ENCODE measurements around the gene AUNIP. TPM values are rescaled to one million over a fixed set of nuclear protein-coding genes. Genes with fewer than 3 reads are reported as not detected.

AUNIP gene
- total and polyA plus RNA-seq, 2 donors (not counting 3 experiments of a cell fraction or from before 2014, with no cell fraction given), result 1.8 to 4.5 TPM

DNA sequence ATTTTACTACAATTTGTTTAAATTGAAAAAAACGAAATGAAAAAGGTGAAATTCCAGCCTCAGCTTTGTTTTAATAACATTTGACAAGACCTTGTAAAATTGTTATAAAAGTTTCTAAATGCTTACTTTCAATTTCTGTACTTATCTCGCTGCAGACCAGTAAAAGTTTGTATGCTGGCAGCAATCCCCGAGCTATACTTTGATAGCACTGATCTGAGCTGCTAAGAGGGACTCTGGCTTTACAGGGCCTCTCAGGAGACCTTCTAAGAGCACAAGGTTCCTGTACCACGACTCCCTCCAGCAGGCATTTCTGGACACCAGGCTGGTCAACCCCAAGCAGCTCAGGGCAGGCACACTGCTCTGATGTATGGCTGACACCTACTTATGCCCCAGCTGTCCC lies 33.9 kb upstream of the AUNIP start:
- Histone ChIP-seq H2AFZ (ENCODE audit: low read depth, low read length) (no peak overlapping the region), H3K9me3 (replicated peaks; ENCODE audit: control insufficient read depth, insufficient read depth, low read length) (no peaks in the 10 kb centered on the region), H3K27me3 (ENCODE audit: control insufficient read depth in 2 of 2, insufficient read depth in 2 of 2, low read length in 2 of 2) (no peaks in the 10 kb centered on the region), H4K20me1 (replicated peaks; ENCODE audit: control insufficient read depth, extremely low read depth, insufficient read depth, low read length) (no peaks in the 10 kb centered on the region), H3K4me1 (ENCODE audit: control insufficient read depth, extremely low read depth, insufficient read depth, low read length) (peaks cover 12% of the 10 kb centered on the region), H3K9ac (replicated peaks; ENCODE audit: extremely low read depth, insufficient read depth, low read length) (no peak overlapping the region), H3K27ac (ENCODE audit: insufficient read depth, low read depth, low read length) (no peak overlapping the region), H3K36me3 (ENCODE audit: control insufficient read depth in 2 of 2, extremely low read depth in 1 of 2, insufficient read depth in 2 of 2, low read length in 2 of 2) (peaks cover 0 to 1% of the 10 kb centered on the region in 2 experiments), H3K4me2 (ENCODE audit: insufficient read depth, low read length) (no peak overlapping the region), H3K79me2 (ENCODE audit: control insufficient read depth, insufficient read depth, low read length) (no peaks in the 10 kb centered on the region), H3K4me3 (replicated peaks in 1 of 3; ENCODE audit: insufficient read depth in 1 of 3, low read depth in 1 of 3, low read length in 3 of 3) (no peak overlapping the region), H3K9me1 (replicated peaks; ENCODE audit: control insufficient read depth, extremely low read depth, insufficient read depth, low read length) (no peaks in the 10 kb centered on the region)
- intact Hi-C loops (cut with micrococcal nuclease), result no loop called here
- FAIRE-seq, result no peak
- TF ChIP-seq, protein P1, sequence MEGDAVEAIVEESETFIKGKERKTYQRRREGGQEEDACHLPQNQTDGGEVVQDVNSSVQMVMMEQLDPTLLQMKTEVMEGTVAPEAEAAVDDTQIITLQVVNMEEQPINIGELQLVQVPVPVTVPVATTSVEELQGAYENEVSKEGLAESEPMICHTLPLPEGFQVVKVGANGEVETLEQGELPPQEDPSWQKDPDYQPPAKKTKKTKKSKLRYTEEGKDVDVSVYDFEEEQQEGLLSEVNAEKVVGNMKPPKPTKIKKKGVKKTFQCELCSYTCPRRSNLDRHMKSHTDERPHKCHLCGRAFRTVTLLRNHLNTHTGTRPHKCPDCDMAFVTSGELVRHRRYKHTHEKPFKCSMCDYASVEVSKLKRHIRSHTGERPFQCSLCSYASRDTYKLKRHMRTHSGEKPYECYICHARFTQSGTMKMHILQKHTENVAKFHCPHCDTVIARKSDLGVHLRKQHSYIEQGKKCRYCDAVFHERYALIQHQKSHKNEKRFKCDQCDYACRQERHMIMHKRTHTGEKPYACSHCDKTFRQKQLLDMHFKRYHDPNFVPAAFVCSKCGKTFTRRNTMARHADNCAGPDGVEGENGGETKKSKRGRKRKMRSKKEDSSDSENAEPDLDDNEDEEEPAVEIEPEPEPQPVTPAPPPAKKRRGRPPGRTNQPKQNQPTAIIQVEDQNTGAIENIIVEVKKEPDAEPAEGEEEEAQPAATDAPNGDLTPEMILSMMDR (IDR thresholded peaks at IDR 0.05; ENCODE audit: extremely low read depth in 1 of 2, insufficient read depth in 1 of 2, low read depth in 1 of 2, low read length in 2 of 2), result no peak
- TF ChIP-seq EZH2 (IDR thresholded peaks at IDR 0.05; ENCODE audit: borderline replicate concordance, low read depth, low read length, severe bottlenecking) (no peak), MYC (IDR thresholded peaks at IDR 0.05; ENCODE audit: low read depth, low read length) (no peak), POLR2AphosphoS5 (IDR thresholded peaks at IDR 0.05; ENCODE audit: insufficient read depth, low read depth, low read length) (no peak), JUN (IDR thresholded peaks at IDR 0.05; ENCODE audit: borderline replicate concordance, insufficient read depth, insufficient read length, low read depth) (no peak), POLR2A (IDR thresholded peaks at IDR 0.05; ENCODE audit: low read depth, low read length) (no peak), GATA2 (IDR thresholded peaks at IDR 0.05; ENCODE audit: insufficient read depth, insufficient read length, low read depth, low read length) (no peak)
- TF ChIP-seq, protein P2, sequence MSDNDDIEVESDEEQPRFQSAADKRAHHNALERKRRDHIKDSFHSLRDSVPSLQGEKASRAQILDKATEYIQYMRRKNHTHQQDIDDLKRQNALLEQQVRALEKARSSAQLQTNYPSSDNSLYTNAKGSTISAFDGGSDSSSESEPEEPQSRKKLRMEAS (IDR thresholded peaks at IDR 0.05; ENCODE audit: insufficient read depth, insufficient read length), result no peak
- dilution Hi-C loops (cut with MboI; ENCODE audit: extremely low pct_ligation_motif_present, low sequenced_read_pairs), result loop anchor here (25.0 kb wide), 1 partner anchor 94 kb away; the partner anchor contains the start of gene PAFAH2
- no TSS peak for BruUV-seq (replicated peaks)
- no peak for DNase-seq (ENCODE audit: low read depth, low spot score)
- POLR2A ChIA-PET, result no interaction called here
- CTCF ChIA-PET, result interaction anchor here (0.9 to 15.3 kb wide), 6 partner anchors 8 to 105 kb away, joined by 3 to 404 read pairs (median 4); partner anchors contain the start of gene PAFAH2
